Glutamatergic neuron (in vitro differentiated cells): ENCODE measurements around the gene IDUA. TPM values are rescaled to one million over a fixed set of nuclear protein-coding genes. Genes with fewer than 3 reads are reported as not detected.
A peak's percentile ranks its signal among the peaks of the same experiment; 100 is the strongest.

Experiments used
- DNase-seq: peaks from one replicate; pipeline ENCODE4 v3.0.0; 2022
- H3K27ac Mint-ChIP-seq: one replicate; pipeline ENCODE4 v1.8.0; 2020; ENCODE audit warnings: mild to moderate bottlenecking, mixed read lengths, inconsistent platforms; ENCODE audit not compliant: unreplicated experiment
- H3K27me3 Mint-ChIP-seq: one replicate; pipeline ENCODE4 v1.8.0; 2020; ENCODE audit warnings: mild to moderate bottlenecking, moderate library complexity, mixed read lengths, inconsistent platforms; ENCODE audit not compliant: unreplicated experiment
- H3K36me3 Mint-ChIP-seq: one replicate; pipeline ENCODE4 v1.8.0; 2020; ENCODE audit warnings: mild to moderate bottlenecking, mixed read lengths, inconsistent platforms; ENCODE audit not compliant: unreplicated experiment
- H3K4me1 Mint-ChIP-seq: one replicate; pipeline ENCODE4 v1.8.0; 2020; ENCODE audit warnings: mild to moderate bottlenecking, low read depth, mixed read lengths, inconsistent platforms; ENCODE audit not compliant: unreplicated experiment
- H3K4me3 Mint-ChIP-seq: one replicate; pipeline ENCODE4 v1.8.0; 2020; ENCODE audit warnings: mild to moderate bottlenecking, mixed read lengths, inconsistent platforms; ENCODE audit not compliant: unreplicated experiment
- H3K9me3 Mint-ChIP-seq: one replicate; pipeline ENCODE4 v1.8.0; 2020; ENCODE audit warnings: mild to moderate bottlenecking, moderate library complexity, mixed read lengths, inconsistent platforms; ENCODE audit not compliant: unreplicated experiment
- total RNA-seq: library from RNA; stranded (reverse); fragmentation: NEBNext Ultra II Directional; extraction: Animal tissue kit (Norgen Biotek cat#: 25700); gene quantifications from one replicate; pipeline ENCODE4 v1.2.1, GENCODE V29; 2021; ENCODE audit not compliant: unreplicated experiment
- TF ChIP-seq, protein P1 (sequence below): fragments of 200-600 bp; sonication (generic); IDR thresholded peaks from one replicate; pipeline ENCODE4 v1.5.0; 2021; ENCODE audit not compliant: partially characterized antibody, unreplicated experiment

Gene IDUA
- total RNA-seq, 1 donor from 2014 or later: 20.3 TPM

GRCh38 chr4:1030559-1030958 lies 43.7 kb downstream of the IDUA start:
- Mint-ChIP-seq H3K4me3 (no peak overlapping the region), H3K27me3 (peaks cover 5% of the 10 kb centered on the region), H3K9me3 (peaks cover 7% of the 10 kb centered on the region), H3K36me3 (no peaks in the 10 kb centered on the region), H3K27ac (no peak overlapping the region), H3K4me1 (peaks cover 1% of the 10 kb centered on the region)
- TF ChIP-seq, protein P1, sequence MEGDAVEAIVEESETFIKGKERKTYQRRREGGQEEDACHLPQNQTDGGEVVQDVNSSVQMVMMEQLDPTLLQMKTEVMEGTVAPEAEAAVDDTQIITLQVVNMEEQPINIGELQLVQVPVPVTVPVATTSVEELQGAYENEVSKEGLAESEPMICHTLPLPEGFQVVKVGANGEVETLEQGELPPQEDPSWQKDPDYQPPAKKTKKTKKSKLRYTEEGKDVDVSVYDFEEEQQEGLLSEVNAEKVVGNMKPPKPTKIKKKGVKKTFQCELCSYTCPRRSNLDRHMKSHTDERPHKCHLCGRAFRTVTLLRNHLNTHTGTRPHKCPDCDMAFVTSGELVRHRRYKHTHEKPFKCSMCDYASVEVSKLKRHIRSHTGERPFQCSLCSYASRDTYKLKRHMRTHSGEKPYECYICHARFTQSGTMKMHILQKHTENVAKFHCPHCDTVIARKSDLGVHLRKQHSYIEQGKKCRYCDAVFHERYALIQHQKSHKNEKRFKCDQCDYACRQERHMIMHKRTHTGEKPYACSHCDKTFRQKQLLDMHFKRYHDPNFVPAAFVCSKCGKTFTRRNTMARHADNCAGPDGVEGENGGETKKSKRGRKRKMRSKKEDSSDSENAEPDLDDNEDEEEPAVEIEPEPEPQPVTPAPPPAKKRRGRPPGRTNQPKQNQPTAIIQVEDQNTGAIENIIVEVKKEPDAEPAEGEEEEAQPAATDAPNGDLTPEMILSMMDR: no peak
- DNase-seq: no peak

GRCh38 chr4:1031346-1031745 lies 44.5 kb downstream of the IDUA start:
- no peak overlapping the region for H3K4me3 Mint-ChIP-seq
- TF ChIP-seq, protein P1: no peak
- no peaks in the 10 kb centered on the region for H3K36me3 Mint-ChIP-seq
- no peak overlapping the region for H3K27ac Mint-ChIP-seq
- peaks cover 1% of the 10 kb centered on the region for H3K4me1 Mint-ChIP-seq
- peaks cover 2% of the 10 kb centered on the region for H3K9me3 Mint-ChIP-seq
- no peak for DNase-seq
- H3K27me3 Mint-ChIP-seq: peaks cover 5% of the 10 kb centered on the region

DNA sequence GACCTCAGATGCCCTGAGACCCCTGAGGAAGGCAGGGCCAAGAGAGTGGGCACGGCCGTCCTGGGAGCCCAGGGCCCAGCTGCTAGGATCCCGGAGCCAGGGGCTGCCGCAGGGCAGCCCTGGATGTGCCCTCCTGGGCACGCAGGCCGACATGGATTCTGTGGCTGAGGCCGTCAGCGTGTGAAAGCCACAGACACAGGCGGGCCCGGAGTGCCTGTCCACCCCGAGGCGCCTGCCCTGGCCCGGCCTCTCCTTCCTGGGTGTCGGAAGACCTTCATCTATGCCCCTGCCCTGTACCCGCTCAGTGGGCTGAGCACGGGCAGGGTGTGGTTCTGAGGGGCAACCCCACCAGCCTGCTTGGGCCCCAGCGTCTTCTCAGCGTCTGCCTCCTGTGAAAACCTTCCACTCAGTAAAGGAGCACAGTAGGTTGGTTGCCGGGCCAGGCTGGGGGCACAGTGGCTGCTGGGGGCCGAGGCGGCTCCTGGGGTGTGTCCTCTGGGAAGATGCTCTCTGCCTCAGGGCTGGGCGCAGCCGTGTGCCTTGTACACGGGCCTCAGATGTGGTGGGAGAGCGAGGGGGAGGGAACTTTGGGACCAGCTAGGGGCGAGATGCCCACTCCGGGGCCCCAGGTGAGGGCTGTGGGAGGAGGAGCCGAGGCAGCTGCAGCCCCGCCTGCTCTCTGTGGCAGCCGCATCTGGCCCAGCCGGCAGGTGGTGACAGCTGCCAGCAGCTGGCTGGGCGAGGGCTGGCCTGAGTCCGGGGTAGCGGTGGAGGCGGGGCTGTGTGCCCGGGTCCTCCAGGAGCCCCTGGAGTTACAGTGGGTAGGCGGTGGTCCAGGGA lies 45.3 kb downstream of the IDUA start:
- H3K4me3 Mint-ChIP-seq: no peak overlapping the region
- no peaks in the 10 kb centered on the region for H3K36me3 Mint-ChIP-seq
- H3K27ac Mint-ChIP-seq: no peak overlapping the region
- DNase-seq: no peak
- H3K4me1 Mint-ChIP-seq: peaks cover 1% of the 10 kb centered on the region
- TF ChIP-seq, protein P1: no peak
- peaks cover 2% of the 10 kb centered on the region for H3K27me3 Mint-ChIP-seq
- H3K9me3 Mint-ChIP-seq: peaks cover 2% of the 10 kb centered on the region

DNA sequence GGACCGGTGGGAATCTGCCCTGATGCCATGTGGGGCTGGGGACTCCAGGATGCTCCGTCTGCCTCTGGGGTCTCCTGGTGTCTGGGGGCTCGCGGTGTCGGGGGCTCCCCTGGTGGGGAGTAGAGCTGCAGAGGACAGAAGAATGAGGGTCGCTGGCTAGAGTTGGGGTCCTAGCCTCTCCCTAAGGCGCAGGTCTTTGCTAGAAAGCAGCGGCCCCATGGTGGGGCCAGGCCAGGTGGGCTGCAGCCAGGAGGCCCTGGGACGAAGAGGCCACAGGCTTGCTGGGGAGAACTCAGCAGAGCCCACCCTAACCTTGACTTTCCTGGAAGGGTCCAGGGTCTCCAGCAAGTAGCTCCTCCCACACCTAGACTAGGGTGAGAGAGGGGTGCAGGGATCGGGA lies 46.0 kb downstream of the IDUA start:
- no peak for DNase-seq
- TF ChIP-seq, protein P1: no peak
- Mint-ChIP-seq H3K27ac (no peak overlapping the region), H3K4me3 (no peak overlapping the region), H3K27me3 (peaks cover 2% of the 10 kb centered on the region), H3K9me3 (peaks cover 2% of the 10 kb centered on the region), H3K36me3 (no peaks in the 10 kb centered on the region), H3K4me1 (no peaks in the 10 kb centered on the region)

DNA sequence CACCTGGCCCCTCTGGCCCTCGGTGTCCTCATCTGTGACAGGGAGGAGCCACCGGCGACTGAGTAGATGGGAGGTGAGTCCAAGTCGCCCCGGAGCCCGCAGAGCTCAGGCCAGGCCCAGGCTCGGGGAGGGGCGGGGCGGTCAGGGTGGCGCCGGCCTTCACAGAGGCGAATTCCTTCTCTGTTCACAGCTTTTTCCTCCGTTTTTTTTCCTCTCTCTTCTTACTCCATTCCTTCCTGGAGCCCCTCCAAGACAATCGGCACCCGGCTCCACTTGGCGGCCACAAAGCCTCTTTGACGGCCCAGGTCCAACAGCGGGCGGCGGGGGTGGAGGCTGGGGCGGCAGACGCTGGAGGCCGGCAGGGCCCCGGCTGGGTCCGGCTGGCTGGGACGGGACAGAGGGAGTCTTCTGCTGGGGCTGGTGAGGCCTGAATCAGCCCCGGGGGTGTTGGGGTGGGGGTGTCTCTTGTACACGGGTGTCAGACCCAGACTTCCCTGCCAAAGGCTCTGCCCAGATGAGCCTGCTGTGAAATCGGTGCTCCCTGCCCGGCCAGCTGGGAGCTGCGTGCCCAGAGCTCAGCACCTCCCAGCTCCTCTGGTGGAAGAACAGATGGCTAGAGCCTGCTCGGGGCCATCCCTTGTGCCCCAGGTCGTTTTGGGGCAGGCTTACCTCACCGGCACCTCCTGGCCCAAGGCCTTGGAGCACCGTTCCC lies 47.2 kb downstream of the IDUA start:
- Mint-ChIP-seq H3K4me1 (no peaks in the 10 kb centered on the region), H3K27ac (peak overlapping the region; percentile 48), H3K36me3 (no peaks in the 10 kb centered on the region), H3K4me3 (no peak overlapping the region), H3K9me3 (peaks cover 2% of the 10 kb centered on the region), H3K27me3 (peaks cover 2% of the 10 kb centered on the region)
- TF ChIP-seq, protein P1: no peak
- DNase-seq: no peak
